ENCODE measurements around the gene LRIG1. TPM values are rescaled to one million over a fixed set of nuclear protein-coding genes. Genes with fewer than 3 reads are reported as not detected.

Gene LRIG1
- total and polyA plus RNA-seq, 9 of the 15 experiments (the other 6 are each of a cell fraction or from before 2014, with no cell fraction given): 0.05 to 0.38 (median 0.13) TPM; not detected in 3

DNA sequence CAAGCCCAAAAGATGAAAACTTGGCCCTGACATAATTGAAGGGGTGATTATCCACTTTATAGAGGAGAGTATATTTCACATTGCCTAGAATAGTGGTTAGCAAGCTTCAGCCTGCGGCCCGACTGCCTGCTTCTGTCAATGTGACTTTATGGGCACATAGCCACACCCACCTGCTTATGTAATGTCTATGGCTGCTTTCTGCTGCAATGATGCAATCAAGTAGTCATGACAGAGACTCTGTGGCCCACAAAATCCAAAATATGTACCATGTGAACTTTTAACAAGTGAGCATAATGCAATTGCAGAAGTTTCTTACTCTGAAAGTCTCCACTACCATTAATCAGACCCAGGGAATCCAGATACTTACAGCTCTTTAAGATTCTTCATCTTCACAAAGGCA lies 103.1 kb downstream of the LRIG1 start (continued):
- TF ChIP-seq NR2C1 (IDR thresholded peaks at IDR 0.05) (no peak), NR2C1 (tag; IDR thresholded peaks at IDR 0.05) (peak; percentile 21; the same call in 1 of the 2 replicates), TRIM24 (IDR thresholded peaks at IDR 0.05) (peak; percentile 14 to 41; a peak in 2 of 4 replicates), ZNF175 (CRISPR knock-in tag; IDR thresholded peaks at IDR 0.05; ENCODE audit: low read depth) (0 out of 2 replicates have a peak, but pooled peaks have one; percentile 24), ZFP30 (CRISPR knock-in tag; IDR thresholded peaks at IDR 0.05; ENCODE audit: borderline replicate concordance) (no peak), DMBX1 (CRISPR knock-in tag; IDR thresholded peaks at IDR 0.05; ENCODE audit: borderline replicate concordance) (peak; percentile 27; the same call in 1 of the 2 replicates), CBX5 (IDR thresholded peaks at IDR 0.05; ENCODE audit: borderline replicate concordance, low read depth) (no peak), L3MBTL2 (IDR thresholded peaks at IDR 0.05) (peak; percentile 37; the same call in 1 of the 2 replicates), ATF7 (IDR thresholded peaks at IDR 0.05) (peak; percentile 88), ZNF830 (CRISPR knock-in tag; IDR thresholded peaks at IDR 0.05) (no peak), STAG1 (CRISPR knock-in tag; IDR thresholded peaks at IDR 0.05; ENCODE audit: borderline replicate concordance) (no peak), ZNF584 (CRISPR knock-in tag; IDR thresholded peaks at IDR 0.05; ENCODE audit: low read depth) (peak; percentile 53; the same call in 1 of the 2 replicates), SMAD4 (CRISPR knock-in tag; conservative IDR thresholded peaks at IDR 0.05) (0 out of 2 replicates have a peak, but pooled peaks have one; percentile 39), ZSCAN32 (CRISPR knock-in tag; IDR thresholded peaks at IDR 0.05) (peak; percentile 52; the same call in 1 of the 2 replicates)
- TF ChIP-seq, protein P1, sequence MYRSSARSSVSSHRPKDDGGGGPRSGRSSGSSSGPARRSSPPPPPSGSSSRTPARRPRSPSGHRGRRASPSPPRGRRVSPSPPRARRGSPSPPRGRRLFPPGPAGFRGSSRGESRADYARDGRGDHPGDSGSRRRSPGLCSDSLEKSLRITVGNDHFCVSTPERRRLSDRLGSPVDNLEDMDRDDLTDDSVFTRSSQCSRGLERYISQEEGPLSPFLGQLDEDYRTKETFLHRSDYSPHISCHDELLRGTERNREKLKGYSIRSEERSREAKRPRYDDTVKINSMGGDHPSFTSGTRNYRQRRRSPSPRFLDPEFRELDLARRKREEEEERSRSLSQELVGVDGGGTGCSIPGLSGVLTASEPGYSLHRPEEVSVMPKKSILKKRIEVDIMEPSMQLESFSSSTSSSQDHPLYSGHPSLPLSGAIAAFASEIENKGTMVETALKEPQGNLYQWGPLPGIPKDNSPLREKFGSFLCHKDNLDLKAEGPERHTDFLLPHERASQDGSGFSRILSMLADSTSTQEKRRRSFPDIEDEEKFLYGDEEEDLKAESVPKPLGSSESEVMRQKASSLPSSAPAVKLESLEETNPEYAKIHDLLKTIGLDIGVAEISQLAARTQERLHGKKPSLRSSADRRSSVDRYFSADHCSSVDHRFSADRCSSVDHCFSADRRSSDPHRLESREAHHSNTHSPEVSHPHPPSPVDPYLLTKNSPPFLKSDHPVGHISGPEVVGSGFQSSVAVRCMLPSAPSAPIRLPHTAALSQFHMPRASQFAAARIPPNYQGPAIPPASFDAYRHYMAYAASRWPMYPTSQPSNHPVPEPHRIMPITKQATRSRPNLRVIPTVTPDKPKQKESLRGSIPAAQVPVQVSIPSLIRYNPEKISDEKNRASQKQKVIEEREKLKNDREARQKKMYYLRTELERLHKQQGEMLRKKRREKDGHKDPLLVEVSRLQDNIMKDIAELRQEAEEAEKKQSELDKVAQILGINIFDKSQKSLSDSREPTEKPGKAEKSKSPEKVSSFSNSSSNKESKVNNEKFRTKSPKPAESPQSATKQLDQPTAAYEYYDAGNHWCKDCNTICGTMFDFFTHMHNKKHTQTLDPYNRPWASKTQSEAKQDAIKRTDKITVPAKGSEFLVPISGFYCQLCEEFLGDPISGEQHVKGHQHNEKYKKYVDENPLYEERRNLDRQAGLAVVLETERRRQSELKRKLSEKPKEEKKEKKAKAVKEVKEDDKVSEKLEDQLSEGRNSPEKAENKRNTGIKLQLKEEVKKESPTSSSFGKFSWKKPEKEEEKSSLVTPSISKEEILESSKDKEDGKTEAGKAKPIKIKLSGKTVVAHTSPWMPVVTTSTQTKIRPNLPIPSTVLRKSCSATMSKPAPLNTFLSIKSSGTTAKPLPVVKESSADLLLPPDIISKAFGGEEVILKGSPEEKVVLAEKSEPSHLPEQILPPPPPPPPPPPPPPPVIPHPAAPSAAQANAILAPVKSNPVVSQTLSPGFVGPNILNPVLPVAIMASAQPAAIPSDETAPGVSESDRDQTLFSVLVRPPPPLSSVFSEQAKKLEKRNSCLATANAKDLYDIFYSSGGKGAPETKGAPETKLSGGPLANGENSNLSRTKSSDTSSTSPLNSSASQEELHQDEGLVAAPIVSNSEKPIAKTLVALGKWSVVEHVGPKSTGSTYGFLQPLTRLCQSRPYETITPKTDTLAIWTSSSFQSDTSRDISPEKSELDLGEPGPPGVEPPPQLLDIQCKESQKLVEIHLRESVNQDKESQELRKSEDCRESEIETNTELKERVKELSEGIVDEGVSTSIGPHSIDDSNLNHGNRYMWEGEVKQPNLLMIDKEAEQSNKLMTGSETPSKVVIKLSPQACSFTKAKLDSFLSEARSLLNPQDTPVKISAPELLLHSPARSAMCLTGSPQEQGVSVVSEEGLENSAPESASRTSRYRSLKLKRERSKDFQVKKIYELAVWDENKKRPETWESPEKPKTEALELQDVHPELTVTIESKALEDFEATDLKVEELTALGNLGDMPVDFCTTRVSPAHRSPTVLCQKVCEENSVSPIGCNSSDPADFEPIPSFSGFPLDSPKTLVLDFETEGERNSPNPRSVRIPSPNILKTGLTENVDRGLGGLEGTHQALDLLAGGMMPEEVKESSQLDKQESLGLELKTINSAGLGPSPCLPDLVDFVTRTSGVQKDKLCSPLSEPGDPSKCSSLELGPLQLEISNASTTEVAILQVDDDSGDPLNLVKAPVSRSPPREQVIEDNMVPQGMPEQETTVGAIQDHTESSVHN (IDR thresholded peaks at IDR 0.05; ENCODE audit: borderline replicate concordance in 1 of 2, low read depth in 1 of 2): 0 out of 4 replicates have a peak, but pooled peaks of 1 of the 2 experiments have one; percentile 25
